GM13976 (cell line): ENCODE measurements around the gene FBP1.

Experiments used
- DNase-seq: peaks from one replicate; pipeline ENCODE4 v3.0.0; 2012; ENCODE audit warnings: low spot score
- in situ Hi-C: fragments of 300-500 bp; cut with MboI; formaldehyde crosslinking; loops from one replicate; pipeline ENCODE4 v1.12.0; 2022; ENCODE audit warnings: low sequenced_read_pairs, mixed read lengths, inconsistent platforms; ENCODE audit not compliant: unreplicated experiment
- TF ChIP-seq, protein P1 (sequence below): IDR thresholded peaks from 2 replicates; pipeline ENCODE4 v1.5.1; 2012; ENCODE audit warnings: borderline replicate concordance, mild to moderate bottlenecking; ENCODE audit not compliant: insufficient read depth; ENCODE audit errors: extremely low read depth, missing control alignments, control extremely low read depth

Gene FBP1

DNA sequence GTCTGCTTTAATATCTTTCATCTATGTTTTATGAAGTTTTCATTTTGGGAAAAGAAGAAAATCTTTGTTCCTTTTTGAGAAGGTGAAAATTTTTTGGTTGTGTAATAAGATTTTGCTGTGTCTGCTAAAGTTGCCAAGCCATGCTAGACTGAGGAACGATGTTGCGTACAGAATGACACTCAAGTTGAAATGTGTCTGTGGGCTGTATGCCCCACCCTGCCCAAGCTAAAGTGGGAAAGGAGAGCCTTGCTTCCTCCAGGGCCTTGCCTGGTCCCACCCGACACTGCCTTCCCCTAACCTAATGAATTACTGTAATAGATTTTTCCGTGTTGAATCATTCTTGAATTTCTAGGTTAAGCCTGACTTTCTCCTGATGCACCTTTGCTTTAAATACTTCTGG is 81.9 kb downstream of the FBP1 start:
- no peak for DNase-seq
- TF ChIP-seq, protein P1, sequence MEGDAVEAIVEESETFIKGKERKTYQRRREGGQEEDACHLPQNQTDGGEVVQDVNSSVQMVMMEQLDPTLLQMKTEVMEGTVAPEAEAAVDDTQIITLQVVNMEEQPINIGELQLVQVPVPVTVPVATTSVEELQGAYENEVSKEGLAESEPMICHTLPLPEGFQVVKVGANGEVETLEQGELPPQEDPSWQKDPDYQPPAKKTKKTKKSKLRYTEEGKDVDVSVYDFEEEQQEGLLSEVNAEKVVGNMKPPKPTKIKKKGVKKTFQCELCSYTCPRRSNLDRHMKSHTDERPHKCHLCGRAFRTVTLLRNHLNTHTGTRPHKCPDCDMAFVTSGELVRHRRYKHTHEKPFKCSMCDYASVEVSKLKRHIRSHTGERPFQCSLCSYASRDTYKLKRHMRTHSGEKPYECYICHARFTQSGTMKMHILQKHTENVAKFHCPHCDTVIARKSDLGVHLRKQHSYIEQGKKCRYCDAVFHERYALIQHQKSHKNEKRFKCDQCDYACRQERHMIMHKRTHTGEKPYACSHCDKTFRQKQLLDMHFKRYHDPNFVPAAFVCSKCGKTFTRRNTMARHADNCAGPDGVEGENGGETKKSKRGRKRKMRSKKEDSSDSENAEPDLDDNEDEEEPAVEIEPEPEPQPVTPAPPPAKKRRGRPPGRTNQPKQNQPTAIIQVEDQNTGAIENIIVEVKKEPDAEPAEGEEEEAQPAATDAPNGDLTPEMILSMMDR: no peak
- in situ Hi-C loops: no loop called here

DNA sequence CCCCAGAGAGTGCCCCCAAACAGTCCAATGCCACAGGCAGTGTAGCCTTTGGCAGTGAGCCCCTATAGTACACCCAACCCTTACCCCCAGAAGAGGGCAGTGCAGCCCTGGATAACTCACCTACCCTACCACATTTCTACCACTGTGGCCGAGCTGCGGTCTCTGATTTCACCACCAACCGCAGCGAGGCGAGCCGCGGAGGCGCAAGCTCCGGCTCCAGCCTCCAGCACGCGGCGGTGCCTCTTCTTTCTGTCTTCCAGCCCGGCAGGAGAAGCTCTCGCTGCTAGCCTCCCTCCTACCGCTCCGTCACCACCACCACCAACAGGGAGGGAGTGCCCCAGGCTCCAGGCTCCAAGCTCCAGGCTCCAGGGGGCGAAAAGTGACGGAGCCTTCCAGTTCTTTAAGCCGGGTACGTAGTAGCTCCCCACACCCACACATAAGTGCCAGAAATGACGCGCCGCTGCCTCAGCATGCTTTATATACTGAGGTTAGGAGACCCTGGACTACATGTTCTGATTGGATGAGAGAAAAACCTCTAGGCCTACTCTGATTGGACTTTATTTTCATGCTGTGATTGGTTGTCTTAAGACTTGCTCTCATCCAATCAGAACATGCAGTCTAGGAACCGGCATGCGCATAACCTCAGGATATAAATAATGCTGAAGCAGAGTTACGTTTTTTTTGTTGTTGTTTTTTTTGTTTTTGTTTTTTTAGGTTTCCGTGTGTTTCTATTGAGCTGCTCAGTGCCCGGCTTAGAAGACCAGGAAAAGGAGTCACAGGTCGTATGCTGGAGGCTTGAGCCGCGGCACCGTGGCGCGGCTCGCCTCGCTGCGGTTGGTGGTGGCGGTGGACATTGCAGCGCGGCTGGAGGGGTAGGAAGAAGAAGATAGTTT is 84.6 kb downstream of the FBP1 start, which contains the start of gene PCAT7:
Gene PCAT7, plus strand, starts transcription at position 645 of the 893 bp plus-strand sequence.
- in situ Hi-C loops: no loop called here

DNA sequence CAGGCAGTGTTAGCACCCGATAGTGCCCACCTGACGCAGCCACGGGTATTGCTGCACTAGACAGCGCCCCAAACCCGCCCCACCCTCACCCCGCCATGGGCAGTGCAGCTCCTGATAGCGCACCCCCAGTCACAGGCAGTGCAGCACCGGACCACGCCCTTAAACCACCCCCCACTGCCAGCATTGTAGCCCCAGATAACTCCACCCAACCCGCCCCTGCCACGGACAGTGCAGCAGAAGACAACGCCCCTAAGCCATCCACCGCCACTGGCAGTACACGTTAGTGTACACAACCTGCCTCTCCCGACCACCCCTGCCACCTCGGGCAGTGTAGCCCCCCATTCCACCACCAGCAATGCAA is 85.3 kb downstream of the FBP1 start:
- in situ Hi-C loops: no loop called here
- TF ChIP-seq, protein P1: no peak
- DNase-seq: no peak

More for the DNA sequence above, 84.6 kb downstream of the FBP1 start, which contains the start of gene PCAT7:
- TF ChIP-seq, protein P1: peak; percentile 29
- peak; percentile 75 for DNase-seq
